Measurements from ENCODE around the gene OLIG2. TPM values are rescaled to one million over a fixed set of nuclear protein-coding genes. Genes with fewer than 3 reads are reported as not detected.

OLIG2 gene
- total RNA-seq, 1 experiment from 2014 or later = not detected

GRCh38 chr21:32979598-32980268, 46.0 kb upstream of the OLIG2 start:
- no peak for TF ChIP-seq ELF1 (IDR thresholded peaks at IDR 0.05; ENCODE audit: borderline replicate concordance, low read depth)
- no peak for TF ChIP-seq SRF (IDR thresholded peaks at IDR 0.05; ENCODE audit: low read depth)
- no peak for TF ChIP-seq SIN3A (IDR thresholded peaks at IDR 0.05; ENCODE audit: low read depth)
- TF ChIP-seq MAX (IDR thresholded peaks at IDR 0.05) = no peak
- no peak for TF ChIP-seq EZH2 (IDR thresholded peaks at IDR 0.05)
- TF ChIP-seq JUND (IDR thresholded peaks at IDR 0.05) = no peak
- no peaks in the 10 kb centered on the region for H4K20me1 ChIP-seq (ENCODE audit: insufficient read depth)
- no peaks in the 10 kb centered on the region for H3K4me1 ChIP-seq (ENCODE audit: control insufficient read depth in 1 of 2, insufficient read depth in 2 of 2, low read length in 2 of 2)
- peaks cover 42% of the 10 kb centered on the region for H3K27me3 ChIP-seq (ENCODE audit: insufficient read depth, low read length)
- H2AFZ ChIP-seq (ENCODE audit: low read depth, low read length, poor library complexity, severe bottlenecking) = no peak overlapping the region
- ChIA-PET CTCF (no interaction called here), POLR2A (no interaction called here), RAD21 (ENCODE audit: low non-redundant PET in 1 of 2, low total read pairs in 2 of 2, uncharacterized antibody in 2 of 2, unreplicated experiment in 2 of 2) (no interaction called here)
- intact Hi-C loops (cut with micrococcal nuclease) = no loop called here
- H3K79me2 ChIP-seq (ENCODE audit: insufficient read depth, low read length) = no peaks in the 10 kb centered on the region
- ATAC-seq = no peak
- no peaks in the 10 kb centered on the region for H3K9me3 ChIP-seq (ENCODE audit: control insufficient read depth in 1 of 2, insufficient read depth in 1 of 2, low read depth in 1 of 2, low read length in 2 of 2)
- no peaks in the 10 kb centered on the region for H3K36me3 ChIP-seq (ENCODE audit: control insufficient read depth in 1 of 2, insufficient read depth in 2 of 2, low read length in 2 of 2)
- no peak overlapping the region for H3K4me2 ChIP-seq (ENCODE audit: low read length)
- no peak overlapping the region for H3K27ac ChIP-seq (ENCODE audit: low read depth, low read length)
- no TSS peak for BruUV-seq (replicated peaks)
- H3K4me3 ChIP-seq (replicated peaks in 1 of 2; ENCODE audit: low read depth in 1 of 2, low read length in 2 of 2) = no peak overlapping the region
- DNase-seq (ENCODE audit: low read depth, low spot score) = no peak
- no peaks in the 10 kb centered on the region for H3K9me2 ChIP-seq (ENCODE audit: insufficient read depth)
- no peak overlapping the region for H3K9ac ChIP-seq (ENCODE audit: low read length)

- TF ChIP-seq JUND (IDR thresholded peaks at IDR 0.05) = no peak
- TF ChIP-seq CTCF (IDR thresholded peaks at IDR 0.05 in 2 of 3, conservative IDR thresholded peaks at IDR 0.05 in 1 of 3; ENCODE audit: borderline replicate concordance in 1 of 3, insufficient read depth in 1 of 3, low read depth in 2 of 3, low read length in 2 of 3) = no peak
- TF ChIP-seq, protein P1, sequence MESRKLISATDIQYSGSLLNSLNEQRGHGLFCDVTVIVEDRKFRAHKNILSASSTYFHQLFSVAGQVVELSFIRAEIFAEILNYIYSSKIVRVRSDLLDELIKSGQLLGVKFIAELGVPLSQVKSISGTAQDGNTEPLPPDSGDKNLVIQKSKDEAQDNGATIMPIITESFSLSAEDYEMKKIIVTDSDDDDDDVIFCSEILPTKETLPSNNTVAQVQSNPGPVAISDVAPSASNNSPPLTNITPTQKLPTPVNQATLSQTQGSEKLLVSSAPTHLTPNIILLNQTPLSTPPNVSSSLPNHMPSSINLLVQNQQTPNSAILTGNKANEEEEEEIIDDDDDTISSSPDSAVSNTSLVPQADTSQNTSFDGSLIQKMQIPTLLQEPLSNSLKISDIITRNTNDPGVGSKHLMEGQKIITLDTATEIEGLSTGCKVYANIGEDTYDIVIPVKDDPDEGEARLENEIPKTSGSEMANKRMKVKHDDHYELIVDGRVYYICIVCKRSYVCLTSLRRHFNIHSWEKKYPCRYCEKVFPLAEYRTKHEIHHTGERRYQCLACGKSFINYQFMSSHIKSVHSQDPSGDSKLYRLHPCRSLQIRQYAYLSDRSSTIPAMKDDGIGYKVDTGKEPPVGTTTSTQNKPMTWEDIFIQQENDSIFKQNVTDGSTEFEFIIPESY (IDR thresholded peaks at IDR 0.05; ENCODE audit: extremely low read depth, insufficient replicate concordance, low read length) = no peak
- TF ChIP-seq TCF7L2 (IDR thresholded peaks at IDR 0.05; ENCODE audit: borderline replicate concordance, extremely low read depth, insufficient read depth, insufficient read length) = no peak
- no peak for TF ChIP-seq YY1 (IDR thresholded peaks at IDR 0.05; ENCODE audit: extremely low read depth, insufficient replicate concordance, low read depth, low read length)
- no peak for TF ChIP-seq RAD21 (IDR thresholded peaks at IDR 0.05; ENCODE audit: low read depth)
- no peak for TF ChIP-seq ZFX (IDR thresholded peaks at IDR 0.05)
- no peak for TF ChIP-seq FOSL1 (IDR thresholded peaks at IDR 0.05; ENCODE audit: low read depth)
- no peak for TF ChIP-seq POLR2A (IDR thresholded peaks at IDR 0.05; ENCODE audit: borderline replicate concordance, extremely low read depth, insufficient read depth, insufficient read length)
- TF ChIP-seq EZH2phosphoT487 (IDR thresholded peaks at IDR 0.05; ENCODE audit: borderline replicate concordance) = no peak
- TF ChIP-seq MAX (IDR thresholded peaks at IDR 0.05) = no peak
- TF ChIP-seq ZNF274 (IDR thresholded peaks at IDR 0.05; ENCODE audit: low read depth, low read length) = no peak
- peaks cover 45% of the 10 kb centered on the region for H3K27me3 ChIP-seq (ENCODE audit: insufficient read depth, low read length)
- RAD21 ChIA-PET (ENCODE audit: low non-redundant PET in 1 of 2, low total read pairs in 2 of 2, uncharacterized antibody in 2 of 2, unreplicated experiment in 2 of 2) = no interaction called here
These were observed 44.6 kb upstream of the OLIG2 start for GRCh38 chr21:32981096-32981495.

More at GRCh38 chr21:32981096-32981495, 44.6 kb upstream of the OLIG2 start:
- intact Hi-C loops (cut with micrococcal nuclease) = no loop called here
- H3K9ac ChIP-seq (ENCODE audit: low read length) = no peak overlapping the region
- ChIA-PET POLR2A (no interaction called here), CTCF (no interaction called here)
- no peak overlapping the region for H3K4me3 ChIP-seq (replicated peaks in 1 of 2; ENCODE audit: low read depth in 1 of 2, low read length in 2 of 2)
- no peak overlapping the region for H3K27ac ChIP-seq (ENCODE audit: low read depth, low read length)
- no peaks in the 10 kb centered on the region for H3K9me3 ChIP-seq (ENCODE audit: control insufficient read depth in 1 of 2, insufficient read depth in 1 of 2, low read depth in 1 of 2, low read length in 2 of 2)
- no TSS peak for BruUV-seq (replicated peaks)
- no peak for ATAC-seq
- H3K36me3 ChIP-seq (ENCODE audit: control insufficient read depth in 1 of 2, insufficient read depth in 2 of 2, low read length in 2 of 2) = no peaks in the 10 kb centered on the region
- H3K79me2 ChIP-seq (ENCODE audit: insufficient read depth, low read length) = no peaks in the 10 kb centered on the region
- H4K20me1 ChIP-seq (ENCODE audit: insufficient read depth) = no peaks in the 10 kb centered on the region
- H3K9me2 ChIP-seq (ENCODE audit: insufficient read depth) = no peaks in the 10 kb centered on the region
- H3K4me1 ChIP-seq (ENCODE audit: control insufficient read depth in 1 of 2, insufficient read depth in 2 of 2, low read length in 2 of 2) = no peaks in the 10 kb centered on the region
- DNase-seq (ENCODE audit: low read depth, low spot score) = no peak
- H3K4me2 ChIP-seq (ENCODE audit: low read length) = no peak overlapping the region
- H2AFZ ChIP-seq (ENCODE audit: low read depth, low read length, poor library complexity, severe bottlenecking) = no peak overlapping the region
